ENCODE data around the gene ADGRG1.

GRCh38 chr16:57600952-57601580 lies 27.4 kb upstream of the ADGRG1 start:
- TF ChIP-seq, protein P1, sequence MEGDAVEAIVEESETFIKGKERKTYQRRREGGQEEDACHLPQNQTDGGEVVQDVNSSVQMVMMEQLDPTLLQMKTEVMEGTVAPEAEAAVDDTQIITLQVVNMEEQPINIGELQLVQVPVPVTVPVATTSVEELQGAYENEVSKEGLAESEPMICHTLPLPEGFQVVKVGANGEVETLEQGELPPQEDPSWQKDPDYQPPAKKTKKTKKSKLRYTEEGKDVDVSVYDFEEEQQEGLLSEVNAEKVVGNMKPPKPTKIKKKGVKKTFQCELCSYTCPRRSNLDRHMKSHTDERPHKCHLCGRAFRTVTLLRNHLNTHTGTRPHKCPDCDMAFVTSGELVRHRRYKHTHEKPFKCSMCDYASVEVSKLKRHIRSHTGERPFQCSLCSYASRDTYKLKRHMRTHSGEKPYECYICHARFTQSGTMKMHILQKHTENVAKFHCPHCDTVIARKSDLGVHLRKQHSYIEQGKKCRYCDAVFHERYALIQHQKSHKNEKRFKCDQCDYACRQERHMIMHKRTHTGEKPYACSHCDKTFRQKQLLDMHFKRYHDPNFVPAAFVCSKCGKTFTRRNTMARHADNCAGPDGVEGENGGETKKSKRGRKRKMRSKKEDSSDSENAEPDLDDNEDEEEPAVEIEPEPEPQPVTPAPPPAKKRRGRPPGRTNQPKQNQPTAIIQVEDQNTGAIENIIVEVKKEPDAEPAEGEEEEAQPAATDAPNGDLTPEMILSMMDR (conservative IDR thresholded peaks at IDR 0.05 in 1 of 2, IDR thresholded peaks at IDR 0.05 in 1 of 2; ENCODE audit: low read depth in 1 of 2, low read length in 2 of 2): no peak
- TF ChIP-seq EZH2 (IDR thresholded peaks at IDR 0.05; ENCODE audit: low read length, missing control alignments): no peak
